Lung (tissue), 12 donors: ENCODE data around the gene GTPBP4. TPM values are rescaled to one million over a fixed set of nuclear protein-coding genes. Genes with fewer than 3 reads are reported as not detected.
"Not testable (repeated sequence)": the region's sequence is repeated elsewhere in the genome, so short reads cannot be mapped to it uniquely, and the experiment has no call there.

Source experiments
- ATAC-seq: fragments of 200-7000 bp; cut with Tn5 transposase; one replicate; pipeline ENCODE4 v1.9.1; 2020; ENCODE audit warnings: moderate number of reproducible peaks; ENCODE audit not compliant: insufficient read depth, low FRiP score
- DNase-seq, 3 donors: peaks; one replicate each; pipeline ENCODE4 v3.0.0-alpha.2; 2013 to 2017
- H3K27ac ChIP-seq, 2 donors: one replicate each; pipeline ENCODE4 v1.5.1; 2013; ENCODE audit warnings: mild to moderate bottlenecking in 2 of 2, moderate library complexity in 2 of 2, control low read depth in 1 of 2, inconsistent platforms in 1 of 2, low read depth in 1 of 2, low read length in 1 of 2
- H3K27me3 ChIP-seq, 3 donors: one replicate each; pipeline ENCODE4 v1.5.1; 2013; ENCODE audit warnings: low read length in 2 of 3; ENCODE audit not compliant: control insufficient read depth in 3 of 3, insufficient read depth in 3 of 3
- H3K36me3 ChIP-seq, 4 donors: one replicate each; pipeline ENCODE4 v1.5.1; 2013; ENCODE audit warnings: low read length in 4 of 4, mild to moderate bottlenecking in 1 of 4, moderate library complexity in 1 of 4; ENCODE audit not compliant: control insufficient read depth in 4 of 4, insufficient read depth in 4 of 4
- H3K4me1 ChIP-seq, 5 donors: one replicate each; pipeline ENCODE4 v1.5.1; 2013; ENCODE audit warnings: low read length in 5 of 5, mild to moderate bottlenecking in 2 of 5, moderate library complexity in 1 of 5; ENCODE audit not compliant: control insufficient read depth in 5 of 5, insufficient read depth in 5 of 5
- H3K4me3 ChIP-seq: one replicate; pipeline ENCODE4 v1.5.1; 2013; ENCODE audit warnings: mild to moderate bottlenecking, control low read depth, moderate library complexity
- H3K9ac ChIP-seq, 2 donors: one replicate each; pipeline ENCODE4 v1.5.1; 2013; ENCODE audit warnings: low read length in 2 of 2, control low read depth in 1 of 2; ENCODE audit not compliant: insufficient read depth in 1 of 2
- H3K9me3 ChIP-seq, 4 donors: one replicate each; pipeline ENCODE4 v1.5.1; 2013; ENCODE audit warnings: low read length in 3 of 4, mild to moderate bottlenecking in 1 of 4, moderate library complexity in 1 of 4; ENCODE audit not compliant: control insufficient read depth in 4 of 4, insufficient read depth in 3 of 4
- WGBS, 2 donors: extraction: QIAGEN DNeasy Blood & Tissue Kit; methylation state at CpG; one replicate each; pipeline ENCODE4 v1.1.7; 2013; 5-methylcytosine and 5-hydroxymethylcytosine counted together
- polyA plus RNA-seq, 2 donors: library from polyadenylated mRNA; stranded (reverse); fragments of 200-250 nt; gene quantifications; one replicate each; pipeline ENCODE4 v1.2.1, GENCODE V29; 2013
- total RNA-seq, 2 donors: library from RNA; depleted of rRNA in 1 of 2; stranded (reverse); fragments of >200 nt in 1 of 2; gene quantifications; one replicate each; pipeline ENCODE4 v1.2.1, GENCODE V29; 2014 to 2021
- TF ChIP-seq, protein P1 (sequence below): IDR thresholded peaks from 2 replicates; pipeline ENCODE4 v1.5.1; 2012; ENCODE audit warnings: mild to moderate bottlenecking; ENCODE audit errors: control extremely low read depth, extremely low read depth
- donor health status: control.
- donor health status: control.
- donor health status: Bipolar disorder and iron deficiency.
- donor health status: healthy.
- donor health status: DM: yes; HTN: yes; CAD: no.

GTPBP4 gene
- total and polyA plus RNA-seq, 4 donors, result 17.6 to 43.6 (median 39.1) TPM

GRCh38 chr10:1061930-1062774 lies 73.9 kb downstream of the GTPBP4 start:
- Histone ChIP-seq H3K4me1 (peaks cover 4 to 24% (median 6%) of the 10 kb centered on the region in 5 donors), H3K9ac (no peak overlapping the region), H3K27ac (no peak overlapping the region)

DNA sequence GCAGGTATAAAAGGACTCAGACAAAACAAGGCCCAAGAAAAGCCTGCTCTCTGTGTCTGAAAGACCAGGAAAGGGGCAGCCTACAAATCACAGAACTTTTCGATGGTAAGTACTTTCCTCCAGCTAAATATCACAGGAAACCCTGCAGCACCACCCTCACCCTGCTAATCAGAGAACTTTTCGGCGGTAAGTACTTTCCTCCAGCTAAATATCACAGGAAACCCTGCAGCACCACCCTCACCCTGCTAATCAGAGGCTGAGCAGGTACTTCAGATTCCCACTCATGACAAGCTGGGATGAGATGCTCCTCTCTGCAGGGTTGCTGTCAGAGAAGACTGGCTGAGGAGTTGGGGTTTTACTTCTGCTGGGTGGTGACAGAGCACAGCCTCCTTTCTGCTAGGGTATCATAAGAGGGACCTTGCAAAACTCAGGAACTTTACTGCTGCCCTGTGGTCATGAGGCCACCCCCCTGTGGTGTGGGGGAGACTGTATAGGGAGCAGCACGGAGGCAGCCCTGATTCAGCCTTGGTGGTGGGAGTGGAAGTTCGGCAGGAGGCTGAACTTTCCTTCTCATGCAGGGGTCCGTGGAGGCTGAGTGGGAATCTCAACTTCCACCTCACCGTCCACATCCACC lies 75.1 kb downstream of the GTPBP4 start:
- Histone ChIP-seq H3K9me3 (no peaks in the 10 kb centered on the region), H3K27me3 (no peaks in the 10 kb centered on the region), H3K27ac (no peak overlapping the region), H3K4me1 (peaks cover 0 to 18% (median 0%) of the 10 kb centered on the region in 5 donors), H3K9ac (no peak overlapping the region), H3K4me3 (no peak overlapping the region), H3K36me3 (peaks cover 0 to 3% (median 1%) of the 10 kb centered on the region in 4 donors)
- 30 to 66% methylated on average over 7 of the region's 7 CpGs for WGBS, 2 donors
- TF ChIP-seq, protein P1, sequence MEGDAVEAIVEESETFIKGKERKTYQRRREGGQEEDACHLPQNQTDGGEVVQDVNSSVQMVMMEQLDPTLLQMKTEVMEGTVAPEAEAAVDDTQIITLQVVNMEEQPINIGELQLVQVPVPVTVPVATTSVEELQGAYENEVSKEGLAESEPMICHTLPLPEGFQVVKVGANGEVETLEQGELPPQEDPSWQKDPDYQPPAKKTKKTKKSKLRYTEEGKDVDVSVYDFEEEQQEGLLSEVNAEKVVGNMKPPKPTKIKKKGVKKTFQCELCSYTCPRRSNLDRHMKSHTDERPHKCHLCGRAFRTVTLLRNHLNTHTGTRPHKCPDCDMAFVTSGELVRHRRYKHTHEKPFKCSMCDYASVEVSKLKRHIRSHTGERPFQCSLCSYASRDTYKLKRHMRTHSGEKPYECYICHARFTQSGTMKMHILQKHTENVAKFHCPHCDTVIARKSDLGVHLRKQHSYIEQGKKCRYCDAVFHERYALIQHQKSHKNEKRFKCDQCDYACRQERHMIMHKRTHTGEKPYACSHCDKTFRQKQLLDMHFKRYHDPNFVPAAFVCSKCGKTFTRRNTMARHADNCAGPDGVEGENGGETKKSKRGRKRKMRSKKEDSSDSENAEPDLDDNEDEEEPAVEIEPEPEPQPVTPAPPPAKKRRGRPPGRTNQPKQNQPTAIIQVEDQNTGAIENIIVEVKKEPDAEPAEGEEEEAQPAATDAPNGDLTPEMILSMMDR, result no peak
- no peak for DNase-seq
- no peak for ATAC-seq

More at GRCh38 chr10:1061930-1062774, 73.9 kb downstream of the GTPBP4 start:
- DNase-seq (no peak), ATAC-seq (no peak)
- Histone ChIP-seq H3K9me3 (no peaks in the 10 kb centered on the region), H3K4me3 (no peak overlapping the region), H3K36me3 (peaks cover 0 to 3% (median 1%) of the 10 kb centered on the region in 4 donors), H3K27me3 (no peaks in the 10 kb centered on the region)
- TF ChIP-seq, protein P1, result no peak
- WGBS, 2 donors, result 85 to 89% methylated on average over 7 of the region's 7 CpGs

GRCh38 chr10:1064964-1065247 lies 76.7 kb downstream of the GTPBP4 start:
- no peak overlapping the region for H3K9ac ChIP-seq
- no peaks in the 10 kb centered on the region for H3K27me3 ChIP-seq
- H3K4me1 ChIP-seq, result peaks cover 0 to 18% (median 0%) of the 10 kb centered on the region in 5 donors
- DNase-seq (no peak), ATAC-seq (no peak)
- H3K27ac ChIP-seq, result no peak overlapping the region
- H3K36me3 ChIP-seq, result peaks cover 0 to 3% (median under 1%) of the 10 kb centered on the region in 4 donors
- WGBS, 2 donors, result 77 to 78% methylated on average over 4 of the region's 4 CpGs
- TF ChIP-seq, protein P1, result no peak
- H3K9me3 ChIP-seq, result no peaks in the 10 kb centered on the region
- H3K4me3 ChIP-seq, result no peak overlapping the region

GRCh38 chr10:1066734-1067133 lies 78.5 kb downstream of the GTPBP4 start:
- not testable (repeated sequence) for H3K9ac ChIP-seq, H3K9me3 ChIP-seq, H3K36me3 ChIP-seq, H3K27ac ChIP-seq, DNase-seq, H3K4me1 ChIP-seq, H3K4me3 ChIP-seq, H3K27me3 ChIP-seq, ATAC-seq
- 93% methylated on average over 8 of the region's 8 CpGs for WGBS, 2 donors
